Astrocyte (in vitro differentiated cells and primary cell): ENCODE data around the gene LPAR3.

Experiments
- CTCF ChIP-seq: IDR thresholded peaks from 2 replicates; pipeline ENCODE4 v1.5.1; 2011; ENCODE audit warnings: low read depth, mild to moderate bottlenecking, inconsistent platforms, low read length, moderate library complexity; ENCODE audit not compliant: insufficient read depth
- EZH2 ChIP-seq: IDR thresholded peaks from 2 replicates; pipeline ENCODE4 v1.6.1; 2012; ENCODE audit warnings: mild to moderate bottlenecking, low read length, inconsistent platforms; ENCODE audit not compliant: insufficient read depth

GRCh38 chr1:84851839-84852238 lies 41.2 kb downstream of the LPAR3 start:
- TF ChIP-seq CTCF: no peak
- TF ChIP-seq EZH2: no peak
